Tibial artery (tissue), 4 donors: ENCODE results near the gene HEATR1.
A peak's percentile ranks its signal among the peaks of the same experiment; 100 is the strongest.
"Not testable (repeated sequence)": the region's sequence is repeated elsewhere in the genome, so short reads cannot be mapped to it uniquely, and the experiment has no call there.

Source experiments
- DNase-seq, 2 donors: peaks; one replicate each; pipeline ENCODE4 v3.0.0-alpha.2; 2019
- H3K27ac ChIP-seq, 2 donors: fragments of 200-600 bp; sonication (generic) in 1 of 2; 1 replicate in 1 of 2; 2 replicates in 1 of 2; pipeline ENCODE4 v1.5.1; 2018 to 2019; ENCODE audit warnings: mild to moderate bottlenecking in 1 of 2
- H3K27me3 ChIP-seq, 2 donors: fragments of 200-600 bp; sonication (generic) in 1 of 2; one replicate each; pipeline versions ENCODE4 v1.5.1 to v1.6.0; 2016 to 2019
- H3K36me3 ChIP-seq, 3 donors: fragments of 200-600 bp; sonication (generic) in 2 of 3; one replicate each; pipeline ENCODE4 v1.5.1; 2016 to 2019; ENCODE audit warnings: mild to moderate bottlenecking in 2 of 3
- H3K4me1 ChIP-seq, 4 donors: fragments of 200-600 bp; sonication (generic) in 2 of 4; 1 replicate in 3 of 4; 2 replicates in 1 of 4; pipeline ENCODE4 v1.5.1; 2016 to 2019
- H3K4me3 ChIP-seq, 2 donors: fragments of 200-600 bp; sonication (generic) in 1 of 2; 1 replicate in 1 of 2; 2 replicates in 1 of 2; pipeline ENCODE4 v1.5.1; 2018 to 2019; ENCODE audit warnings: mild to moderate bottlenecking in 2 of 2
- H3K9me3 ChIP-seq, 3 donors: fragments of 200-600 bp; sonication (generic) in 1 of 3; one replicate each; pipeline ENCODE4 v1.5.1; 2016 to 2019
- intact Hi-C: fragments of 100-400 bp; cut with DNase I; formaldehyde crosslinking; loops from one replicate; pipeline ENCODE4 v1.15.0; 2023; ENCODE audit warnings: low total_unique reads
- TF ChIP-seq, protein P1 (sequence below), 2 experiments: fragments of 200-600 bp in 1 of 2; fragments of 450-650 bp in 1 of 2; IDR thresholded peaks; one replicate each; pipeline ENCODE4 v1.5.1; 2017 to 2019; ENCODE audit warnings: antibody characterized with exemption in 2 of 2, mild to moderate bottlenecking in 1 of 2, moderate library complexity in 1 of 2

The HEATR1 gene

GRCh38 chr1:236619398-236619797 is 15.1 kb upstream of the HEATR1 start:
- no peak for DNase-seq
- no peak overlapping the region for H3K4me3 ChIP-seq
- H3K27me3 ChIP-seq, result no peaks in the 10 kb centered on the region
- H3K9me3 ChIP-seq, result peaks cover 0 to 10% (median 10%) of the 10 kb centered on the region in 3 donors
- intact Hi-C loops, result no loop called here
- no peaks in the 10 kb centered on the region for H3K4me1 ChIP-seq
- H3K27ac ChIP-seq, result no peak overlapping the region
- TF ChIP-seq, protein P1, sequence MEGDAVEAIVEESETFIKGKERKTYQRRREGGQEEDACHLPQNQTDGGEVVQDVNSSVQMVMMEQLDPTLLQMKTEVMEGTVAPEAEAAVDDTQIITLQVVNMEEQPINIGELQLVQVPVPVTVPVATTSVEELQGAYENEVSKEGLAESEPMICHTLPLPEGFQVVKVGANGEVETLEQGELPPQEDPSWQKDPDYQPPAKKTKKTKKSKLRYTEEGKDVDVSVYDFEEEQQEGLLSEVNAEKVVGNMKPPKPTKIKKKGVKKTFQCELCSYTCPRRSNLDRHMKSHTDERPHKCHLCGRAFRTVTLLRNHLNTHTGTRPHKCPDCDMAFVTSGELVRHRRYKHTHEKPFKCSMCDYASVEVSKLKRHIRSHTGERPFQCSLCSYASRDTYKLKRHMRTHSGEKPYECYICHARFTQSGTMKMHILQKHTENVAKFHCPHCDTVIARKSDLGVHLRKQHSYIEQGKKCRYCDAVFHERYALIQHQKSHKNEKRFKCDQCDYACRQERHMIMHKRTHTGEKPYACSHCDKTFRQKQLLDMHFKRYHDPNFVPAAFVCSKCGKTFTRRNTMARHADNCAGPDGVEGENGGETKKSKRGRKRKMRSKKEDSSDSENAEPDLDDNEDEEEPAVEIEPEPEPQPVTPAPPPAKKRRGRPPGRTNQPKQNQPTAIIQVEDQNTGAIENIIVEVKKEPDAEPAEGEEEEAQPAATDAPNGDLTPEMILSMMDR (IDR thresholded peaks at IDR 0.05), result no peak
- H3K36me3 ChIP-seq, result no peaks in the 10 kb centered on the region

- Histone ChIP-seq H3K36me3 (no peaks in the 10 kb centered on the region), H3K27me3 (no peaks in the 10 kb centered on the region), H3K27ac (no peak overlapping the region), H3K4me3 (no peak overlapping the region), H3K9me3 (peaks cover 0 to 10% (median 10%) of the 10 kb centered on the region in 3 donors), H3K4me1 (no peaks in the 10 kb centered on the region)
- TF ChIP-seq, protein P1 (IDR thresholded peaks at IDR 0.05), result no peak
- no peak for DNase-seq
- intact Hi-C loops, result no loop called here
Measured at GRCh38 chr1:236618507-236618906, 14.2 kb upstream of the HEATR1 start.

GRCh38 chr1:236615399-236616148 is 11.3 kb upstream of the HEATR1 start:
- Histone ChIP-seq H3K36me3 (no peaks in the 10 kb centered on the region), H3K4me3 (no peak overlapping the region), H3K9me3 (no peaks in the 10 kb centered on the region), H3K27ac (no peak overlapping the region), H3K4me1 (no peaks in the 10 kb centered on the region), H3K27me3 (peaks cover 0 to 4% of the 10 kb centered on the region in 2 donors)
- intact Hi-C loops, result no loop called here
- DNase-seq, result no peak
- TF ChIP-seq, protein P1 (IDR thresholded peaks at IDR 0.05), result no peak

DNA sequence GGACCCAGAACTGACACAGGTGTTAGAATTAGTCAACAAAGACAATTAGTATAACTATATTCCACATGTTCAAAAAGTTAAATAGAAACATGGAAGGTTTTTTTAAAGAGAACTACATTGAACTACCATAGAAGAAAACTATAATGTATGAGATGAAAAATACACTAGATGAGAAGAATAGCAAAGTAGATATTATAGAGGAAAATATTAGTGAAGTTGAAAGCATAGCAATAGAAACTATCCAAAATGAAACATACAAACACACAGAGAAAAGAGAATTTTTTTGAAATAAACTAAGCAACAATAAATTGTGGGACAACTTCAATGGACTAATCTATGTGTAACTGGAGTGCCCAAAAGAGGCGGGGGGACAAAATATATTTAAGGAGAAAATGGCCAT is 8.0 kb upstream of the HEATR1 start:
- intact Hi-C loops, result no loop called here
- Histone ChIP-seq H3K27me3 (peaks cover 0 to 4% of the 10 kb centered on the region in 2 donors), H3K27ac (no peak overlapping the region), H3K36me3 (no peaks in the 10 kb centered on the region), H3K4me1 (no peaks in the 10 kb centered on the region), H3K4me3 (no peak overlapping the region), H3K9me3 (no peaks in the 10 kb centered on the region)
- TF ChIP-seq, protein P1 (IDR thresholded peaks at IDR 0.05), result no peak
- DNase-seq, result no peak

DNA sequence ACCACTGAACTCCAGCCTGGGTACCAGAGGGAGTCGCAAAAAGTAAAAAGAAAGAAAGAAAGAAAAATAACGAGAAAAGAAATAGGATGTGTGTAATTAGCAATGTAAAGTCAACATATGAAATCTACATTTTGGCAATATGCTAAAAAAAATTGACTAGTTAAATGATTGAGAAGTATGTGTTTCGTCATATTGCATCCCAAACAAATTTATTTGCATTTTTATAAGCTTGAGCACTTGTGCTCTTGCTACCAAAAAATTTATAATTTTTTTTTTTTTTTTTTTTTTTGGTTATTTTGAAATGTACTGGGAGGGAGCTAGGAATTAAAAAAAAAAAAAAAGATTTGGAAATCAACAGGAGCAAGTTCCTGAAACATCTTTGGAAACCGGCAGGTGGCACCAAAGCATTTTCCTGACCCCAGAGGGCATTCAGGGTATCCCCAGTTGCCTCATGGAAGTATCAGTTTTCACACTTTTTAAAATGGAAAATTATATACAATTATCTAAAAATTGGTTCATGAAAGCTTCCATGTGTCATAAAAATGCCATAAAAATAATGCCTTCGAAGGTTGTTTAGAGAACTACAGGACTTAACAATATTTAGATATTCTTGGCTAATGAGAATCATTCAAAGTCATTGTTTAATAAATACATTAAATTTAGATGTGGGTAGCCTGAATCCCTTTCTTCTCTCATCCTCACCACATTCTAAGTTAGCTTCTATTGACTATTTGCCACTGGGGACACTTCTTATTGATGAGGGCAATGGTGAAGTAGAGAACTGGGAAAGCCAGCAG is 4.8 kb upstream of the HEATR1 start:
- intact Hi-C loops, result loop anchor here (10.0 kb wide), 1 partner anchor 166 kb away; no protein-coding TSS in a partner anchor

GRCh38 chr1:236607597-236607996 is 3.3 kb upstream of the HEATR1 start:
- not testable (repeated sequence) for H3K27me3 ChIP-seq

More for the DNA sequence above, 4.8 kb upstream of the HEATR1 start:
- no peaks in the 10 kb centered on the region for H3K9me3 ChIP-seq
- TF ChIP-seq, protein P1 (IDR thresholded peaks at IDR 0.05), result peak; percentile 57
- H3K4me1 ChIP-seq, result peaks cover 0 to 5% (median 0%) of the 10 kb centered on the region in 4 donors
- no peak overlapping the region for H3K27ac ChIP-seq
- H3K4me3 ChIP-seq, result no peak overlapping the region
- peaks cover 0 to 4% of the 10 kb centered on the region in 2 donors for H3K27me3 ChIP-seq
- peak; percentile 34 to 70 for DNase-seq
- H3K36me3 ChIP-seq, result no peaks in the 10 kb centered on the region

More at GRCh38 chr1:236607597-236607996, 3.3 kb upstream of the HEATR1 start:
- not testable (repeated sequence) for DNase-seq, H3K27ac ChIP-seq, H3K36me3 ChIP-seq, H3K9me3 ChIP-seq, H3K4me3 ChIP-seq
- intact Hi-C loops, result loop anchor here (10.0 kb wide), 1 partner anchor 167 kb away; no protein-coding TSS in a partner anchor
- H3K4me1 ChIP-seq, result peaks cover 0 to 17% (median 3%) of the 10 kb centered on the region in 4 donors
